Measurements from ENCODE around the gene ARL8A. TPM values are rescaled to one million over a fixed set of nuclear protein-coding genes. Genes with fewer than 3 reads are reported as not detected.

Gene ARL8A
- total and polyA plus RNA-seq, 10 of the 15 experiments (the other 5 are each of a cell fraction or from before 2014, with no cell fraction given) = 0.34 to 49.2 (median 15.4) TPM

DNA sequence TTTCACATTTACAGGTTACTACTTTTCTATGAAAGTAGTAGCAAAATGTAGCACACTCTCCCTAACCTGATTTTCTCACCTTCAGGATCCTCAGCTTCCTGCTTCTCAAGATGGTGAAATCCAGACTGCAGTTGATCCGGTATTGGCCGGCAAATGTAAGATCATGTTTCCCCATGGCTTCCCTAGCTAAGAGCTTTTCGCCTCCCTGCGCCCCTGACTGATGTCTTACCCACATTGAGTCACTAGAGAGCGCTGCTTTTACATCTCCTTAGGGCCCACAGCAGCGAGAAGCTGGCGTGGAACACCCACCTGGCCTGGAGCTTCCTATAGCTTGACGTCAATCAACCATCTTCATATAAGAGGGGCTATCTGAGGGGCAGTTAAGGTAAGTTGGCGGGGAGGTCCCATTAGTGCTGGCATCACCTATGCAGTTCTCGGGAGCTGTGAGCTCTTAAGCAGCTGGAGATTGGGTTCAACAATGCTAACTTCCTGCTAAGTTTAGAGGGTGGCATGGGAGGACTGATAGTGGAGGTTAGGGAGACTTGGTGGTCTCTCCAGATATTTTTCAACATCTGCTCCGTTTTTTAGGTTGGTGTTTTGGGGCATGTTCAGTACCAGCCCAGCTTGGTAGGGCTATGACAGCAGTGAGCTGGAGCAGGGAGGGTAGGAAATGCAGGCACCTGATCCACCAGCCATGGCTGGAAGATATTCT, 10.4 kb upstream of the ARL8A start:
- peak; percentile 78 for FAIRE-seq
- RAD21 ChIA-PET (ENCODE audit: unreplicated experiment) = interaction anchor here (0.7 to 2.7 kb wide), 16 partner anchors 8 to 565 kb away, joined by 3 to 27 read pairs (median 4); partner anchors contain the start of genes ELF3, LGR6 and PPP1R12B
- Histone ChIP-seq H3K9ac (ENCODE audit: control insufficient read depth, insufficient read depth, low read length) (no peak overlapping the region), H3K27ac (ENCODE audit: control insufficient read depth, insufficient read depth) (no peak overlapping the region), H4K20me1 (ENCODE audit: control insufficient read depth, insufficient read depth) (no peaks in the 10 kb centered on the region), H3K27me3 (replicated peaks in 1 of 2; ENCODE audit: control insufficient read depth in 2 of 2, insufficient read depth in 2 of 2, low read length in 1 of 2) (no peaks in the 10 kb centered on the region), H3K4me3 (no peak overlapping the region), H3K79me2 (ENCODE audit: control insufficient read depth, insufficient read depth, low read length) (peaks cover 19% of the 10 kb centered on the region), H3K4me2 (ENCODE audit: control insufficient read depth, insufficient read depth) (no peak overlapping the region), H3K9me3 (replicated peaks; ENCODE audit: control insufficient read depth, insufficient read depth, low read length) (no peaks in the 10 kb centered on the region), H3K4me1 (ENCODE audit: control insufficient read depth, insufficient read depth, low read length) (peaks cover 16% of the 10 kb centered on the region), H3K36me3 (ENCODE audit: control insufficient read depth in 2 of 2, insufficient read depth in 2 of 2, low read length in 1 of 2) (peaks cover 28 to 34% of the 10 kb centered on the region in 2 experiments; a peak in 3 of 4 replicates), H2AFZ (ENCODE audit: control insufficient read depth, low read depth, low read length) (no peak overlapping the region)
- in situ Hi-C loops (cut with MboI) = no loop called here
- ATAC-seq = peak; percentile 50
- SMC1A ChIA-PET (ENCODE audit: uncharacterized antibody, unreplicated experiment) = interaction anchor here (0.6 to 2.7 kb wide), 16 partner anchors 9 to 565 kb away, joined by 3 to 21 read pairs (median 6); no protein-coding TSS in a partner anchor
- no peak for DNase-seq (ENCODE audit: low read depth, low spot score)
- no TSS peak for BruUV-seq (replicated peaks)
- CTCF ChIA-PET = interaction anchor here (0.7 to 5.1 kb wide), 25 partner anchors 9 to 274 kb away, joined by 3 to 126 read pairs (median 5); partner anchors contain the start of genes ARL8A, ELF3, LGR6 and UBE2T
- POLR2A ChIA-PET = interaction anchor here (0.5 to 2.3 kb wide), 6 partner anchors 8 to 168 kb away, joined by 4 to 9 read pairs (median 6); no protein-coding TSS in a partner anchor
- 40% methylated on average over 11 of the region's 11 CpGs for WGBS (ENCODE audit: insufficient coverage, insufficient replicate concordance, low lambda C conversion rate, missing lambda C conversion rate)
- intact Hi-C loops (cut with micrococcal nuclease; ENCODE audit: unreplicated experiment) = no loop called here
- TF ChIP-seq SMAD5 (IDR thresholded peaks at IDR 0.05; ENCODE audit: low read depth) = 0 out of 2 replicates have a peak, but pooled peaks have one; percentile 28
- peak; percentile 65 for TF ChIP-seq RAD21 (IDR thresholded peaks at IDR 0.05; ENCODE audit: insufficient read depth, low read depth, low read length)
- no peak for TF ChIP-seq NFYB (IDR thresholded peaks at IDR 0.05; ENCODE audit: insufficient read depth, low read depth, low read length)
- TF ChIP-seq STAT1 (conservative IDR thresholded peaks at IDR 0.05) = peak; percentile 66; the same call in 1 of the 2 replicates
- peak; percentile 37; the same call in 1 of the 2 replicates for TF ChIP-seq SMC3 (IDR thresholded peaks at IDR 0.05; ENCODE audit: borderline replicate concordance, low read length)
- no peak for TF ChIP-seq ZNF24 (IDR thresholded peaks at IDR 0.05)
- TF ChIP-seq, protein P1, sequence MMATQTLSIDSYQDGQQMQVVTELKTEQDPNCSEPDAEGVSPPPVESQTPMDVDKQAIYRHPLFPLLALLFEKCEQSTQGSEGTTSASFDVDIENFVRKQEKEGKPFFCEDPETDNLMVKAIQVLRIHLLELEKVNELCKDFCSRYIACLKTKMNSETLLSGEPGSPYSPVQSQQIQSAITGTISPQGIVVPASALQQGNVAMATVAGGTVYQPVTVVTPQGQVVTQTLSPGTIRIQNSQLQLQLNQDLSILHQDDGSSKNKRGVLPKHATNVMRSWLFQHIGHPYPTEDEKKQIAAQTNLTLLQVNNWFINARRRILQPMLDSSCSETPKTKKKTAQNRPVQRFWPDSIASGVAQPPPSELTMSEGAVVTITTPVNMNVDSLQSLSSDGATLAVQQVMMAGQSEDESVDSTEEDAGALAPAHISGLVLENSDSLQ (IDR thresholded peaks at IDR 0.05) = peak; percentile 36
- TF ChIP-seq, protein P2, sequence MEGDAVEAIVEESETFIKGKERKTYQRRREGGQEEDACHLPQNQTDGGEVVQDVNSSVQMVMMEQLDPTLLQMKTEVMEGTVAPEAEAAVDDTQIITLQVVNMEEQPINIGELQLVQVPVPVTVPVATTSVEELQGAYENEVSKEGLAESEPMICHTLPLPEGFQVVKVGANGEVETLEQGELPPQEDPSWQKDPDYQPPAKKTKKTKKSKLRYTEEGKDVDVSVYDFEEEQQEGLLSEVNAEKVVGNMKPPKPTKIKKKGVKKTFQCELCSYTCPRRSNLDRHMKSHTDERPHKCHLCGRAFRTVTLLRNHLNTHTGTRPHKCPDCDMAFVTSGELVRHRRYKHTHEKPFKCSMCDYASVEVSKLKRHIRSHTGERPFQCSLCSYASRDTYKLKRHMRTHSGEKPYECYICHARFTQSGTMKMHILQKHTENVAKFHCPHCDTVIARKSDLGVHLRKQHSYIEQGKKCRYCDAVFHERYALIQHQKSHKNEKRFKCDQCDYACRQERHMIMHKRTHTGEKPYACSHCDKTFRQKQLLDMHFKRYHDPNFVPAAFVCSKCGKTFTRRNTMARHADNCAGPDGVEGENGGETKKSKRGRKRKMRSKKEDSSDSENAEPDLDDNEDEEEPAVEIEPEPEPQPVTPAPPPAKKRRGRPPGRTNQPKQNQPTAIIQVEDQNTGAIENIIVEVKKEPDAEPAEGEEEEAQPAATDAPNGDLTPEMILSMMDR (IDR thresholded peaks at IDR 0.05 in 2 of 3, conservative IDR thresholded peaks at IDR 0.05 in 1 of 3; ENCODE audit: control insufficient read depth in 2 of 3, extremely low read depth in 1 of 3, insufficient read depth in 1 of 3, low read depth in 3 of 3, low read length in 3 of 3) = peak; percentile 65 to 70 (median 68); a peak in 5 of 6 replicates

Data from GM12878 (cell line).